NT2/D1 (cell line): ENCODE measurements around the gene DDX6.

ENCODE experiments used
- SUZ12 ChIP-seq: IDR thresholded peaks from 2 replicates; pipeline ENCODE4 v1.6.1; 2011; ENCODE audit not compliant: insufficient read length, insufficient read depth; ENCODE audit errors: extremely low read depth
- ZNF274 ChIP-seq: IDR thresholded peaks from 2 replicates; pipeline ENCODE4 v1.6.1; 2011; ENCODE audit warnings: mild to moderate bottlenecking, low read depth, low read length

DNA sequence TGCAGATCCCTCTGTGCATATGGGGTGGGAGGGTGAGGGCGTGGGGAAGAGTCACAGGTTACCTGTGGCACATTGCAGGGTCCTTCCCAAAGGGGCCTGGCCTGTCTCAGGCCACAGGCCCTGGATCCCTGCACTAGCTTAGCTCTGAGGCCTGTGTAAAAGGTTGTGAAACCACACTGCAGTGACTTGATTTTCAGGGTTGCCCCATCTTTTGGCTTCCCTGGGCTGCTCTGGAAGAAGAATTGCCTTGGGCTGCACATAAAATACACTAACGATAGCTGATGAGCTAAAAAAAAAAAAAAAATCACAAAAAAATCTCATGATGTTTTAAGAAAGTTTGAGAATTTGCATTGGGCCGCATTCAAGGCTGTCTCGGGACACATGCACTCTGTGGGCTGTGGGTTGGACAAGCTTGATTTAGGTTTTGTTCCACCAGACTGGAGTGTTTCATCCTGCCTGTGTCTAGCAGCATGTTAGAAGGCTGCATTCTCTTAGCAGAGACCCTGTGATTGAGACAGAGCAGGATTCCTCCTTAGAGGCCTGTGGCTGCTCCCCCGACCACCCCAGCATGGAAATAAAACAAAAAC is 75.6 kb downstream of the DDX6 start:
- no peak for TF ChIP-seq SUZ12
- no peak for TF ChIP-seq ZNF274
